ENCODE measurements around the gene NUDT4.
A peak's percentile ranks its signal among the peaks of the same experiment; 100 is the strongest.
"Not testable (repeated sequence)": the region's sequence is repeated elsewhere in the genome, so short reads cannot be mapped to it uniquely, and the experiment has no call there.

Gene NUDT4

GRCh38 chr12:93381161-93381975 is 3.6 kb downstream of the NUDT4 start:
- peak overlapping the region; percentile 64 for H3K4me3 ChIP-seq (ENCODE audit: low read depth, low read length)
- no peak for TF ChIP-seq CTCF (IDR thresholded peaks at IDR 0.05; ENCODE audit: low read depth, low read length, missing control alignments)
- DNase-seq (ENCODE audit: low read depth): no peak

GRCh38 chr12:93381976-93382437 is 4.3 kb downstream of the NUDT4 start:
- H3K4me3 ChIP-seq (ENCODE audit: low read depth, low read length): peak overlapping the region; percentile 64
- DNase-seq (ENCODE audit: low read depth): not testable (repeated sequence)

GRCh38 chr12:93387780-93388179 is 10.1 kb downstream of the NUDT4 start:
- no peak for TF ChIP-seq CTCF (IDR thresholded peaks at IDR 0.05; ENCODE audit: low read depth, low read length, missing control alignments)

GRCh38 chr12:93390031-93390430 is 12.3 kb downstream of the NUDT4 start:
- no peak overlapping the region for H3K4me3 ChIP-seq (ENCODE audit: low read depth, low read length)
- TF ChIP-seq CTCF (IDR thresholded peaks at IDR 0.05; ENCODE audit: low read depth, low read length, missing control alignments): no peak
- DNase-seq (ENCODE audit: low read depth): no peak

More at GRCh38 chr12:93387780-93388179, 10.1 kb downstream of the NUDT4 start:
- no peak overlapping the region for H3K4me3 ChIP-seq (ENCODE audit: low read depth, low read length)
- no peak for DNase-seq (ENCODE audit: low read depth)

- TF ChIP-seq CTCF (IDR thresholded peaks at IDR 0.05; ENCODE audit: low read depth, low read length, missing control alignments): no peak
- DNase-seq (ENCODE audit: low read depth): no peak
- H3K4me3 ChIP-seq (ENCODE audit: low read depth, low read length): no peak overlapping the region
Observed at GRCh38 chr12:93390549-93391297, 13.0 kb downstream of the NUDT4 start.

GRCh38 chr12:93393425-93393824 is 15.7 kb downstream of the NUDT4 start:
- TF ChIP-seq CTCF (IDR thresholded peaks at IDR 0.05; ENCODE audit: low read depth, low read length, missing control alignments): no peak
- no peak overlapping the region for H3K4me3 ChIP-seq (ENCODE audit: low read depth, low read length)
- DNase-seq (ENCODE audit: low read depth): no peak

- DNase-seq (ENCODE audit: low read depth): no peak
Observed at GRCh38 chr12:93397412-93397811, 19.7 kb downstream of the NUDT4 start.

GRCh38 chr12:93399183-93399863 is 21.6 kb downstream of the NUDT4 start:
- DNase-seq (ENCODE audit: low read depth); H3K4me3 ChIP-seq (ENCODE audit: low read depth, low read length): not testable (repeated sequence)

More at GRCh38 chr12:93397412-93397811, 19.7 kb downstream of the NUDT4 start:
- TF ChIP-seq CTCF (IDR thresholded peaks at IDR 0.05; ENCODE audit: low read depth, low read length, missing control alignments): no peak
- no peak overlapping the region for H3K4me3 ChIP-seq (ENCODE audit: low read depth, low read length)

Measured in GM12864 (cell line).